ENCODE measurements around the gene GJB3. TPM values are rescaled to one million over a fixed set of nuclear protein-coding genes. Genes with fewer than 3 reads are reported as not detected.

The GJB3 gene
- polyA plus RNA-seq, 4 donors = 0.67 to 1.9 (median 0.78) TPM; not detected in 1

DNA sequence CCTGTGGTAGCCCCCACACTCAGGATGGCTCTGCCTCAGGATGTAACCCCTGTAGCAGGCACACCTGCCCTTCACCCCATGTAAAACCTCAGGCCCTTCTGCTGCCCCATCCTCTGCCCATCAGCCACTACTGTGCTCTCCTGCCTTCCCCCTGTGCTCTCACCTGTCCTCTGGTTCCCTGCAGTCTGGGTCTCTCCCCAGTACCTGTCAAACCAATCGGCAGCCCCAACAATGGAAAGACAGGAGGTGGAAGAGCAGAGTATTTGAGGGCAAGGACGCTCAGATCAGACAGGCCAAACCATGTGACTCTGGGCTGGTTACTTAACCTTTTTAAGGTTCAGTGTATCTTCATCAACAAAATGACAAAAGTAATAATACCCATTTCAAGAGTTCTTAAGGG lies 47.6 kb downstream of the GJB3 start:
- no peaks in the 10 kb centered on the region for H3K9me3 ChIP-seq (ENCODE audit: control insufficient read depth in 2 of 2, insufficient read depth in 1 of 2, low read depth in 1 of 2, low read length in 1 of 2)
- H3K27me3 ChIP-seq (ENCODE audit: control insufficient read depth in 3 of 3, insufficient read depth in 3 of 3, low read length in 3 of 3) = no peaks in the 10 kb centered on the region
- no peak for DNase-seq
- WGBS, 3 donors = 74 to 85% (median 80%) methylated on average over 2 of the region's 2 CpGs
- H3K27ac ChIP-seq (ENCODE audit: low read depth in 1 of 3, low read length in 2 of 3) = no peak overlapping the region
- H3K4me3 ChIP-seq (ENCODE audit: low read depth in 1 of 3, low read length in 3 of 3) = no peak overlapping the region
- peaks cover 0 to 2% (median 0%) of the 10 kb centered on the region in 3 donors for H3K36me3 ChIP-seq (ENCODE audit: control insufficient read depth in 3 of 3, insufficient read depth in 2 of 3, low read depth in 1 of 3, low read length in 3 of 3)
- peaks cover 0 to 6% (median 0%) of the 10 kb centered on the region in 3 donors for H3K4me1 ChIP-seq (ENCODE audit: control insufficient read depth in 3 of 3, insufficient read depth in 2 of 3, low read depth in 1 of 3, low read length in 2 of 3)
- no peak for FAIRE-seq

DNA sequence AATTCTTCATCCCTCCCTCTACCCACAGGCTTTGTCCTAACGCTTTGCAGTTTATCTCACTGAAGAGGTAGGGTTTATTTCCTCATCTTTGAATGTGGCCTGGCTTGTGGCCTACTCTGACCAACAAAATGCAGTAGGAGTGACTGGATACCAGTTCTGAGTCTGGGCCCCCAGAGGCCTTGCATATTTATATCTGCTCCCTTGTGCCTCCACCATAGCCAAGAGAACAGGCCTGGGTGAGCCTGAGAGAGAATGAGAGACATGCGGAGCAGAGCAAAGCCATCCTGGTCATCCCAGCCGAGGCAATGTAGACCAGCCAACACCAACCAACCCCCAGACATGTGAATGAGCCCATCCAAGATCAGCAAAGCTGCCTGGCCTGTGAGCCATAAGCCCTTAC lies 48.2 kb downstream of the GJB3 start:
- 82 to 92% (median 83%) methylated on average over 3 of the region's 3 CpGs for whole genome bisulfite sequencing, 3 donors
- Histone ChIP-seq H3K9me3 (ENCODE audit: control insufficient read depth in 2 of 2, insufficient read depth in 1 of 2, low read depth in 1 of 2, low read length in 1 of 2) (no peaks in the 10 kb centered on the region), H3K27ac (ENCODE audit: low read depth in 1 of 3, low read length in 2 of 3) (no peak overlapping the region), H3K27me3 (ENCODE audit: control insufficient read depth in 3 of 3, insufficient read depth in 3 of 3, low read length in 3 of 3) (no peaks in the 10 kb centered on the region), H3K4me3 (ENCODE audit: low read depth in 1 of 3, low read length in 3 of 3) (no peak overlapping the region), H3K36me3 (ENCODE audit: control insufficient read depth in 3 of 3, insufficient read depth in 2 of 3, low read depth in 1 of 3, low read length in 3 of 3) (peaks cover 0 to 2% (median 0%) of the 10 kb centered on the region in 3 donors), H3K4me1 (ENCODE audit: control insufficient read depth in 3 of 3, insufficient read depth in 2 of 3, low read depth in 1 of 3, low read length in 2 of 3) (peaks cover 0 to 6% (median 0%) of the 10 kb centered on the region in 3 donors)
- FAIRE-seq (no peak), DNase-seq (no peak)

DNA sequence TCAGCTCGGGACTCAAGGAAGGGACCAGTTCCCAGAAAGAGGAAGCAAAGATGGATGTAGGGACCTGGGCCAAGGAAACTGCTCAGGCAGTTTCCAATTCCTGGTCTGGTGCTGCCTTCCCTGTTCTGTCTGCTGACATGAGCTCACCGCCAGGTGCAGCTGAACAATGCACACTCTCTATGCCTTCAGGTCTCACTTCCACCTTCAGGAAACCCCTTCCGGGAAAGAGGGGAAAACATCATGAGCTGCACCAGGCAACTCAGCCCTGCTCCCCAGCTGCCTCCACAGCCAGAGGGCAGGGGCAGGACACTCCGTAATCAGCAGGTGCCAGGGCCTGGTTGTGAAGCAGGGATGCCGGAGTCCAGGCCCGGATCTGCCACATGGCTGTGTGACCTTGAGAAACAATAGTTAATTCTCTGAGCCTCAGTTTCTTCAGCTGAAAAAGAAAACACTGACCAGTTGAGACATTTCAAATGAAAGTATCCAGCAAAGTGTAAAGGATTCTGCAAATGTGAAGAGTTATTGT lies 50.8 kb downstream of the GJB3 start:
- H3K9me3 ChIP-seq (ENCODE audit: control insufficient read depth in 2 of 2, insufficient read depth in 1 of 2, low read depth in 1 of 2, low read length in 1 of 2) = no peaks in the 10 kb centered on the region
- DNase-seq = no peak
- H3K27ac ChIP-seq (ENCODE audit: low read depth in 1 of 3, low read length in 2 of 3) = no peak overlapping the region
- no peaks in the 10 kb centered on the region for H3K4me1 ChIP-seq (ENCODE audit: control insufficient read depth in 3 of 3, insufficient read depth in 2 of 3, low read depth in 1 of 3, low read length in 2 of 3)
- FAIRE-seq = no peak
- no peaks in the 10 kb centered on the region for H3K27me3 ChIP-seq (ENCODE audit: control insufficient read depth in 3 of 3, insufficient read depth in 3 of 3, low read length in 3 of 3)
- 79 to 83% (median 80%) methylated on average over 6 of the region's 6 CpGs for WGBS, 3 donors
- no peak overlapping the region for H3K4me3 ChIP-seq (ENCODE audit: low read depth in 1 of 3, low read length in 3 of 3)
- peaks cover 0 to 6% (median 0%) of the 10 kb centered on the region in 3 donors for H3K36me3 ChIP-seq (ENCODE audit: control insufficient read depth in 3 of 3, insufficient read depth in 2 of 3, low read depth in 1 of 3, low read length in 3 of 3)

DNA sequence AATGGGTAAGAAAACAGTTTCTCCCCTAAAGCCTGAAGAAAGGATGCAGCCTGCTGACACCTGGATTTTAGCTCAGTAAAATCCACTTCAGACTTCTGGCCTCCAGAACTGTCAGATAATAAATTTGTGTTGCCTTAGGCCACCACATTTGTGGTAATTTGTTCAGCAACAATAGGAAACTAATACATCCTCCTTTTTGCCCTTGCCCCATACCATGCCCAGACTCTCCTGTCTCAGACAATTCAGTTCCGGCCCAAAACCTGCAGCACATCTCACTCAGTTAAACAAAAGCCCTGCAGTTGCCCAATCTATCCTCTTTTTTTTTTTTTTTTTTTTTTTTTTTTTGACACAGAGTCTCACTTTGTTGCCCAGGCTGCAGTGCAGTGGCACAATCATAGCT lies 52.7 kb downstream of the GJB3 start:
- H3K36me3 ChIP-seq (ENCODE audit: control insufficient read depth in 3 of 3, insufficient read depth in 2 of 3, low read depth in 1 of 3, low read length in 3 of 3) = peaks cover 0 to 9% (median 0%) of the 10 kb centered on the region in 3 donors
- H3K4me1 ChIP-seq (ENCODE audit: control insufficient read depth in 3 of 3, insufficient read depth in 2 of 3, low read depth in 1 of 3, low read length in 2 of 3) = no peaks in the 10 kb centered on the region
- H3K4me3 ChIP-seq (ENCODE audit: low read depth in 1 of 3, low read length in 3 of 3) = no peak overlapping the region
- 88 to 100% (median 96%) methylated on average over 1 of the region's 1 CpG for WGBS, 3 donors
- no peak overlapping the region for H3K27ac ChIP-seq (ENCODE audit: low read depth in 1 of 3, low read length in 2 of 3)
- no peaks in the 10 kb centered on the region for H3K27me3 ChIP-seq (ENCODE audit: control insufficient read depth in 3 of 3, insufficient read depth in 3 of 3, low read length in 3 of 3)
- no peaks in the 10 kb centered on the region for H3K9me3 ChIP-seq (ENCODE audit: control insufficient read depth in 2 of 2, insufficient read depth in 1 of 2, low read depth in 1 of 2, low read length in 1 of 2)
- FAIRE-seq (no peak), DNase-seq (no peak)

Other genes with a start within 250 kb of the GJB3 start
- under 1 TPM in 1 of 4 donors, not detected in 3; 0.19 TPM for gene GJB5, start 26.2 kb upstream of the GJB3 start, polyA plus RNA-seq
- gene GJB4, start 21.5 kb upstream of the GJB3 start, polyA plus RNA-seq = under 1 TPM in 2 of 4 donors, not detected in 2; 0.07 to 0.47 TPM
- gene GJA4, start 11.8 kb downstream of the GJB3 start, polyA plus RNA-seq = 10 to 100 TPM in 1 of 4 donors, 1 to 10 TPM in 1, under 1 TPM in 1, not detected in 1; 0.81 to 16.8 (median 5.8) TPM
- 10 to 100 TPM; 26.6 to 53.2 (median 35.0) TPM for gene SMIM12, start 78.5 kb downstream of the GJB3 start, polyA plus RNA-seq
- gene DLGAP3, start 148.4 kb downstream of the GJB3 start, polyA plus RNA-seq = under 1 TPM in 3 of 4 donors, not detected in 1; 0.18 to 0.39 (median 0.27) TPM
- 10 to 100 TPM in 3 of 4 donors, 1 to 10 TPM in 1; 5.6 to 41.4 (median 26.7) TPM for gene TMEM35B, start 204.1 kb downstream of the GJB3 start, polyA plus RNA-seq

All from small intestine (tissue), 7 donors.